ENCODE results near the gene ZSWIM8.

ZSWIM8 gene

DNA sequence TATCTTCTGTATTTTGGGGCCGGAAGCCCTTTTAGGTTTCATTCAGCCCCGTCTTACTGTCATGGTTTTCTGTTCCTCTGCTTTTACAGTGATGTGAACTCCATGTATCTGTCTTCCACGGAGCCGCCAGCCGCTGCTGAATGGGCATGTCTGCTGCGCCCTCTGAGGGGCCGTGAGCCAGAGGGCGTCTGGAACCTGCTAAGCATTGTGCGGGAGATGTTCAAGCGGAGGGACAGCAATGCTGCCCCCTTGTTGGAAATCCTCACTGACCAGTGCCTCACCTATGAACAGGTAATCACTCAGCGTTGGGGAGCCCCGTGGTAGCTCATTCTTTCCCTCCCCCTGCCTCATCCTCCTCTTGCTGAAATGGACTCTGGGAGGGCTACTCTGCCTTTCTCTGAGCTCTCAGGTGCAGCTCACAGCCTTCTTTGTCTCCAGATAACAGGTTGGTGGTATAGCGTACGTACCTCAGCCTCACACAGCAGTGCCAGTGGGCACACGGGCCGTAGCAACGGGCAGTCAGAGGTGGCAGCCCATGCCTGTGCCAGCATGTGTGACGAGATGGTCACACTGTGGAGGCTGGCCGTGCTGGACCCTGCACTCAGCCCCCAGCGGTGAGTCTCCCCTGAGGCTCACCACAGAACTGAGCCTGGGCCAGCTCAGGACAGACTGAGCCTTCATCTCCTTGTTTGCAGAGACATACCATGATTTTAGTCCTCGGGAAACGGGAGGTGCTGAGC lies 5.7 kb downstream of the ZSWIM8 start:
- TF ChIP-seq FOXP2 (optimal IDR thresholded peaks at IDR 0.05; ENCODE audit: borderline replicate concordance, extremely low read depth, extremely low read length, insufficient read depth) (no peak), REST (IDR thresholded peaks at IDR 0.05; ENCODE audit: insufficient read depth in 1 of 2, low read depth in 2 of 2, low read length in 2 of 2) (no peak), POLR2AphosphoS5 (IDR thresholded peaks at IDR 0.05; ENCODE audit: low read depth, low read length) (no peak), SIN3A (IDR thresholded peaks at IDR 0.05; ENCODE audit: borderline replicate concordance, insufficient read depth, low read length) (no peak), TAF1 (IDR thresholded peaks at IDR 0.05; ENCODE audit: borderline replicate concordance, insufficient read depth, low read length) (no peak)

- TF ChIP-seq FOXP2 (optimal IDR thresholded peaks at IDR 0.05; ENCODE audit: borderline replicate concordance, extremely low read depth, extremely low read length, insufficient read depth) (no peak), SIN3A (IDR thresholded peaks at IDR 0.05; ENCODE audit: borderline replicate concordance, insufficient read depth, low read length) (no peak), REST (IDR thresholded peaks at IDR 0.05; ENCODE audit: insufficient read depth in 1 of 2, low read depth in 2 of 2, low read length in 2 of 2) (no peak), TAF1 (IDR thresholded peaks at IDR 0.05; ENCODE audit: borderline replicate concordance, insufficient read depth, low read length) (no peak), POLR2AphosphoS5 (IDR thresholded peaks at IDR 0.05; ENCODE audit: low read depth, low read length) (no peak)
Observed at GRCh38 chr10:73791871-73792400, 6.5 kb downstream of the ZSWIM8 start.

GRCh38 chr10:73793456-73793855 lies 8.1 kb downstream of the ZSWIM8 start:
- no peak for TF ChIP-seq SIN3A (IDR thresholded peaks at IDR 0.05; ENCODE audit: borderline replicate concordance, insufficient read depth, low read length)
- no peak for TF ChIP-seq TAF1 (IDR thresholded peaks at IDR 0.05; ENCODE audit: borderline replicate concordance, insufficient read depth, low read length)
- no peak for TF ChIP-seq REST (IDR thresholded peaks at IDR 0.05; ENCODE audit: insufficient read depth in 1 of 2, low read depth in 2 of 2, low read length in 2 of 2)
- TF ChIP-seq FOXP2 (optimal IDR thresholded peaks at IDR 0.05; ENCODE audit: borderline replicate concordance, extremely low read depth, extremely low read length, insufficient read depth): no peak
- TF ChIP-seq POLR2AphosphoS5 (IDR thresholded peaks at IDR 0.05; ENCODE audit: low read depth, low read length): no peak

DNA sequence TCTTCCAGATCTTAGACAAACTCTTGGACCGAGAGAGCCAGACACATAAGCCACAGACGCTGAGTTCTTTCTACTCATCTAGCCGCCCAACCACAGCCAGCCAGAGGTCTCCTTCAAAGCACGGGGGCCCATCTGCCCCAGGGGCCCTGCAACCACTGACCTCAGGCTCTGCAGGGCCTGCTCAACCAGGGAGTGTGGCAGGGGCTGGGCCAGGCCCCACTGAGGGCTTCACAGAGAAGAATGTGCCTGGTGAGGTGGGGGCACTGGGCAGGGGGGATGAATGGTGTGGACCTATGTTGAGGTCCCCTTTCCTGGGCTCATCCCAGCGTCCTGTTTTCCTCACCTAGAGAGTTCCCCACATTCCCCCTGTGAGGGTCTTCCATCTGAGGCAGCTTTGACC lies 11.4 kb downstream of the ZSWIM8 start:
- TF ChIP-seq FOXP2 (optimal IDR thresholded peaks at IDR 0.05; ENCODE audit: borderline replicate concordance, extremely low read depth, extremely low read length, insufficient read depth): no peak
- TF ChIP-seq REST (IDR thresholded peaks at IDR 0.05; ENCODE audit: insufficient read depth in 1 of 2, low read depth in 2 of 2, low read length in 2 of 2): no peak
- no peak for TF ChIP-seq TAF1 (IDR thresholded peaks at IDR 0.05; ENCODE audit: borderline replicate concordance, insufficient read depth, low read length)

All from PFSK-1 (cell line).